IMR-90 (cell line): ENCODE data around the gene GRB10. TPM values are rescaled to one million over a fixed set of nuclear protein-coding genes. Genes with fewer than 3 reads are reported as not detected.

Source experiments
- ATAC-seq: fragments of 200-7000 bp; cut with Tn5 transposase; 2 replicates; pipeline ENCODE4 v1.9.1; 2020; ENCODE audit warnings: low read depth, mild to moderate bottlenecking, moderate library complexity
- BruUV-seq: library from RNA; stranded (reverse); fragments of 400-500 nt; replicated peaks from 2 replicates; lab custom pipeline; 2021; lab: Mats Ljungman, UMichigan
- CTCF ChIA-PET: fragments of 300-600 bp; formaldehyde crosslinking; extraction: SDS; loops from one replicate; lab custom pipeline; 2021; ENCODE audit warnings: antibody characterized with exemption; lab: Yijun Ruan, JAX
- POLR2A ChIA-PET: fragments of 300-600 bp; sonication (Branson Sonifier 250); formaldehyde crosslinking; loops from one replicate; lab custom pipeline; 2022; ENCODE audit warnings: antibody characterized with exemption; ENCODE audit not compliant: unreplicated experiment; lab: Charles Lee
- DNase-seq: peaks from one replicate; pipeline ENCODE4 v3.0.0; 2013
- H2AFZ ChIP-seq: replicated peaks from 2 replicates; pipeline ENCODE3; 2013; ENCODE audit warnings: low read length, mild to moderate bottlenecking; ENCODE audit not compliant: poor library complexity
- H2AK5ac ChIP-seq: 2 replicates; pipeline ENCODE4 v1.6.1; 2013; ENCODE audit warnings: low read depth, low read length, inconsistent platforms
- H2AK9ac ChIP-seq: replicated peaks from 2 replicates; pipeline ENCODE3; 2013; ENCODE audit warnings: mild to moderate bottlenecking, low read depth, low read length, moderate library complexity; ENCODE audit not compliant: poor library complexity
- H2BK120ac ChIP-seq: 2 replicates; pipeline ENCODE4 v1.6.1; 2013; ENCODE audit warnings: low read depth, low read length, inconsistent platforms
- H2BK15ac ChIP-seq: 3 replicates; pipeline ENCODE4 v1.6.1; 2013; ENCODE audit warnings: low read depth, low read length, inconsistent platforms
- H2BK20ac ChIP-seq: 2 replicates; pipeline ENCODE4 v1.6.1; 2013; ENCODE audit warnings: low read depth, mild to moderate bottlenecking, inconsistent platforms, low read length, moderate library complexity
- H2BK5ac ChIP-seq: 2 replicates; pipeline ENCODE4 v1.6.1; 2013; ENCODE audit warnings: mild to moderate bottlenecking, low read depth, low read length, inconsistent platforms; ENCODE audit not compliant: poor library complexity, severe bottlenecking
- H3K14ac ChIP-seq: replicated peaks from 2 replicates; pipeline ENCODE4 v1.6.1; 2013; ENCODE audit warnings: low read depth, low read length, inconsistent platforms
- H3K18ac ChIP-seq: 2 replicates; pipeline ENCODE4 v1.6.1; 2013; ENCODE audit warnings: low read depth, low read length, control low read depth
- H3K23ac ChIP-seq: 2 replicates; pipeline ENCODE4 v1.6.1; 2013; ENCODE audit warnings: low read depth, low read length, inconsistent platforms
- H3K27ac ChIP-seq: 2 replicates; pipeline ENCODE4 v1.5.1; 2013; ENCODE audit warnings: mild to moderate bottlenecking, control low read depth, low read length; ENCODE audit not compliant: insufficient read depth
- H3K27me3 ChIP-seq: 2 replicates; pipeline ENCODE4 v1.6.1; 2013; ENCODE audit warnings: low read length; ENCODE audit not compliant: control insufficient read depth, insufficient read depth
- H3K36me3 ChIP-seq: 2 replicates; pipeline ENCODE4 v1.6.1; 2013; ENCODE audit warnings: low read length, mixed read lengths; ENCODE audit not compliant: control insufficient read depth, insufficient read depth
- H3K4ac ChIP-seq: 2 replicates; pipeline ENCODE4 v1.6.1; 2013; ENCODE audit warnings: low read depth, low read length, inconsistent platforms
- H3K4me1 ChIP-seq: 2 replicates; pipeline ENCODE4 v1.6.1; 2013; ENCODE audit warnings: low read length, mixed read lengths; ENCODE audit not compliant: control insufficient read depth, insufficient read depth
- H3K4me2 ChIP-seq: 2 replicates; pipeline ENCODE4 v1.6.1; 2013; ENCODE audit warnings: low read depth, mild to moderate bottlenecking, control low read depth, low read length, moderate library complexity
- H3K4me3 ChIP-seq: 2 replicates; pipeline ENCODE4 v1.5.1; 2013; ENCODE audit warnings: low read depth, mild to moderate bottlenecking, control low read depth, low read length, moderate library complexity; ENCODE audit not compliant: insufficient read depth
- H3K56ac ChIP-seq: 2 replicates; pipeline ENCODE4 v1.6.1; 2013; ENCODE audit warnings: low read length, inconsistent platforms; ENCODE audit not compliant: insufficient read depth; ENCODE audit errors: extremely low read depth
- H3K79me1 ChIP-seq, 2 experiments: 2 replicates each; pipeline ENCODE4 v1.6.1; 2013; ENCODE audit warnings: low read length in 2 of 2, inconsistent platforms in 1 of 2, low read depth in 1 of 2
- H3K9ac ChIP-seq: 2 replicates; pipeline ENCODE4 v1.6.1; 2013; ENCODE audit warnings: low read depth, low read length, control low read depth
- H3K9me1 ChIP-seq: 2 replicates; pipeline ENCODE4 v1.6.1; 2013; ENCODE audit warnings: low read length, inconsistent platforms; ENCODE audit not compliant: insufficient read depth
- H3K9me3 ChIP-seq: 2 replicates; pipeline ENCODE4 v1.6.1; 2013; ENCODE audit warnings: low read length; ENCODE audit not compliant: control insufficient read depth, insufficient read depth
- H4K20me1 ChIP-seq: 2 replicates; pipeline ENCODE4 v1.6.1; 2013; ENCODE audit warnings: low read length, inconsistent platforms; ENCODE audit not compliant: insufficient read depth
- H4K5ac ChIP-seq: 2 replicates; pipeline ENCODE4 v1.6.1; 2013; ENCODE audit warnings: mild to moderate bottlenecking, low read depth, low read length, control low read depth
- H4K8ac ChIP-seq, 2 experiments: 2 replicates each; pipeline ENCODE4 v1.6.1; 2013; ENCODE audit warnings: low read depth in 2 of 2, low read length in 2 of 2, control low read depth in 1 of 2, inconsistent platforms in 1 of 2
- H4K91ac ChIP-seq: 2 replicates; pipeline ENCODE4 v1.6.1; 2013; ENCODE audit warnings: low read depth, low read length, inconsistent platforms; ENCODE audit not compliant: insufficient read depth
- BHLHE40 ChIP-seq: fragments of 150-350 bp; IDR thresholded peaks from 2 replicates; pipeline ENCODE4 v1.6.1; 2016; ENCODE audit warnings: mild to moderate bottlenecking, low read depth, low read length
- CEBPB ChIP-seq: IDR thresholded peaks from 2 replicates; pipeline ENCODE4 v1.6.1; 2012; ENCODE audit warnings: low read depth, low read length, improper control_type of control experiment
- CHD1 ChIP-seq: IDR thresholded peaks from 2 replicates; pipeline ENCODE4 v1.6.1; 2012; ENCODE audit warnings: low read depth, low read length, improper control_type of control experiment
- FOS ChIP-seq: fragments of 150-350 bp; IDR thresholded peaks from 2 replicates; pipeline ENCODE4 v1.6.1; 2016; ENCODE audit warnings: low read depth, low read length
- MAFK ChIP-seq: IDR thresholded peaks from 2 replicates; pipeline ENCODE4 v1.6.1; 2012; ENCODE audit warnings: low read depth, low read length, improper control_type of control experiment
- MAZ ChIP-seq: IDR thresholded peaks from 2 replicates; pipeline ENCODE4 v1.6.1; 2012; ENCODE audit warnings: low read depth, mild to moderate bottlenecking, low read length, improper control_type of control experiment, moderate library complexity, borderline replicate concordance
- MXI1 ChIP-seq: IDR thresholded peaks from 2 replicates; pipeline ENCODE4 v1.6.1; 2012; ENCODE audit warnings: low read depth, mild to moderate bottlenecking, low read length, moderate library complexity, borderline replicate concordance
- NFE2L2 ChIP-seq: fragments of 150-350 bp; IDR thresholded peaks from 2 replicates; pipeline ENCODE4 v1.6.1; 2016; ENCODE audit warnings: low read depth, mild to moderate bottlenecking, low read length
- RCOR1 ChIP-seq: IDR thresholded peaks from 2 replicates; pipeline ENCODE4 v1.6.1; 2012; ENCODE audit warnings: mild to moderate bottlenecking, low read length, improper control_type of control experiment; ENCODE audit not compliant: insufficient replicate concordance
- RFX5 ChIP-seq: IDR thresholded peaks from 2 replicates; pipeline ENCODE4 v1.8.0; 2012; ENCODE audit warnings: low read depth, mild to moderate bottlenecking, low read length, moderate library complexity
- SMC3 ChIP-seq: fragments of 150-350 bp; IDR thresholded peaks from 2 replicates; pipeline ENCODE4 v1.6.1; 2016; ENCODE audit warnings: low read depth, mild to moderate bottlenecking, antibody characterized with exemption, low read length, moderate library complexity
- WGBS, 2 experiments: methylation state at CpG; one replicate each; pipeline versions ENCODE4 v1.1.5 to v1.1.7; 2013; ENCODE audit warnings: missing lambda C conversion rate in 2 of 2; ENCODE audit not compliant: insufficient read length in 1 of 2; ENCODE audit errors: extremely low coverage in 2 of 2; 5-methylcytosine and 5-hydroxymethylcytosine counted together
- dilution Hi-C: fragments of 300-500 bp; cut with HindIII; formaldehyde crosslinking; loops from one replicate; pipeline ENCODE4 v1.14.3; 2018; ENCODE audit warnings: low sequenced_read_pairs; ENCODE audit not compliant: unreplicated experiment
- in situ Hi-C: fragments of 300-500 bp; cut with MboI; formaldehyde crosslinking; loops from 3 replicates; pipeline ENCODE4 v1.14.3; 2019; ENCODE audit warnings: low sequenced_read_pairs, inconsistent platforms, mixed read lengths
- intact Hi-C: fragments of 100-400 bp; cut with micrococcal nuclease; formaldehyde crosslinking; loops from 2 replicates; pipeline ENCODE4 v1.10.0; 2022
- polyA plus RNA-seq, 3 experiments: library from polyadenylated mRNA; depleted of rRNA; stranded (reverse); fragments of >200 nt; gene quantifications; 2 replicates each; pipeline ENCODE4 v1.2.3, GENCODE V29; 2012; ENCODE audit warnings: low replicate concordance in 1 of 3
- total RNA-seq: library from RNA; depleted of rRNA; stranded (reverse); fragments of >200 nt; gene quantifications from 2 replicates; pipeline ENCODE4 v1.2.3, GENCODE V29; 2012
- TF ChIP-seq, protein P1 (sequence below): fragments of 150-350 bp; IDR thresholded peaks from 2 replicates; pipeline ENCODE4 v1.6.1; 2017; ENCODE audit warnings: mild to moderate bottlenecking, antibody characterized with exemption, low read length, low read depth
- TF ChIP-seq, protein P2 (sequence below): fragments of 150-350 bp; IDR thresholded peaks from 2 replicates; pipeline ENCODE4 v1.6.1; 2016; ENCODE audit warnings: low read depth, mild to moderate bottlenecking, low read length, moderate library complexity, borderline replicate concordance
- TF ChIP-seq, protein P3 (sequence below): conservative IDR thresholded peaks from 2 replicates; pipeline ENCODE4 v1.5.1; 2012; ENCODE audit warnings: mild to moderate bottlenecking, low read depth, low read length, improper control_type of control experiment

Gene GRB10
- total and polyA plus RNA-seq, 2 of the 4 experiments (the other 2 are of a cell fraction), result 6.3 to 15.1 TPM

DNA sequence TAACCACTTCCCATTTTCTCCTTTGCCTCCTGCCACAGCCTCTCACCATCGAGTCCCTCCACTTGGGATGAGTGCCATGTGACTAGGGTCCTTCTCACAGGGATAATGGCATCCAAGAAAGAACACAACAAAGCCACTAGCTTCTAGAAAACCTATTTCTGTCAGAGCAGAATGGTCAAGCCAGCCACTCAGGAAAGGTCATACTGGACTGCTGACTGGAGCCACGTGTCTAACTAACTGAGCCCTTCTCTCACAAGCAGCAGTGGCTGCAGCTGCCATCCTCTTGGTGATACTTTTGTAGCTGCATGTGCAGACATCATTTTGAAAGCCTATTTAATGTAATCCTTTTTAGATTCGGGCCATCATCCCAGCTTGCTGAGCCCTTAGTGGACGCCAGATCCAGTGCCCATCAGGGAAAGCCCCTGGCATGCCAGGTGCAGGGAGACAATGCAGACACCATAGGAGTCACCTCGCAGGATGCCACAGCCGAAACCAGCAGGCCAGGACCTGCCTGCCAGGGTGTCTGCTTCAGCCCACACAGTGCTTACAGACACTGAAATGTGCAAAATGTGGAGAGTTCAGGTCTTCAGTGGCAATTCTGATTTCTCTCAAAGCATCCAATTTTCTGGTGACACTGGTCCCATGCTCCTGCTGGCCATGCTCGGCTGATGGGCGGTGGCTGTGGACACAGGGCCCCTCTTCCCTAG lies 119.1 kb downstream of the GRB10 start:
- Histone ChIP-seq H3K23ac (no peak overlapping the region), H4K5ac (no peak overlapping the region), H4K91ac (no peak overlapping the region), H2BK20ac (no peak overlapping the region), H2AFZ (no peak overlapping the region), H4K8ac (no peak overlapping the region), H3K18ac (no peak overlapping the region), H2BK15ac (no peak overlapping the region), H2AK9ac (no peak overlapping the region), H3K9me3 (no peaks in the 10 kb centered on the region), H3K36me3 (peaks cover 20% of the 10 kb centered on the region; the same call in 1 of the 2 replicates), H2BK5ac (no peak overlapping the region), H3K27ac (no peak overlapping the region), H3K56ac (no peak overlapping the region), H3K4me1 (peaks cover 6% of the 10 kb centered on the region), H2AK5ac (no peak overlapping the region), H4K20me1 (peaks cover 58% of the 10 kb centered on the region), H2BK120ac (no peak overlapping the region), H3K4ac (no peak overlapping the region), H3K4me2 (no peak overlapping the region), H3K14ac (no peak overlapping the region), H3K4me3 (no peak overlapping the region), H3K9ac (no peak overlapping the region), H3K79me1 (peaks cover 6 to 32% of the 10 kb centered on the region in 2 experiments; a peak in 3 of 4 replicates), H3K27me3 (no peaks in the 10 kb centered on the region), H3K9me1 (peaks cover 27% of the 10 kb centered on the region; the same call in 1 of the 2 replicates)
- no peak for DNase-seq
- no peak for ATAC-seq
- dilution Hi-C loops, result no loop called here
- ChIA-PET POLR2A (no interaction called here), CTCF (no interaction called here)
- BruUV-seq, result no TSS peak
- intact Hi-C loops, result no loop called here
- TF ChIP-seq CHD1, result no peak
- TF ChIP-seq RFX5, result no peak
- TF ChIP-seq, protein P1, sequence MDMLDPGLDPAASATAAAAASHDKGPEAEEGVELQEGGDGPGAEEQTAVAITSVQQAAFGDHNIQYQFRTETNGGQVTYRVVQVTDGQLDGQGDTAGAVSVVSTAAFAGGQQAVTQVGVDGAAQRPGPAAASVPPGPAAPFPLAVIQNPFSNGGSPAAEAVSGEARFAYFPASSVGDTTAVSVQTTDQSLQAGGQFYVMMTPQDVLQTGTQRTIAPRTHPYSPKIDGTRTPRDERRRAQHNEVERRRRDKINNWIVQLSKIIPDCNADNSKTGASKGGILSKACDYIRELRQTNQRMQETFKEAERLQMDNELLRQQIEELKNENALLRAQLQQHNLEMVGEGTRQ, result no peak
- TF ChIP-seq, protein P2, sequence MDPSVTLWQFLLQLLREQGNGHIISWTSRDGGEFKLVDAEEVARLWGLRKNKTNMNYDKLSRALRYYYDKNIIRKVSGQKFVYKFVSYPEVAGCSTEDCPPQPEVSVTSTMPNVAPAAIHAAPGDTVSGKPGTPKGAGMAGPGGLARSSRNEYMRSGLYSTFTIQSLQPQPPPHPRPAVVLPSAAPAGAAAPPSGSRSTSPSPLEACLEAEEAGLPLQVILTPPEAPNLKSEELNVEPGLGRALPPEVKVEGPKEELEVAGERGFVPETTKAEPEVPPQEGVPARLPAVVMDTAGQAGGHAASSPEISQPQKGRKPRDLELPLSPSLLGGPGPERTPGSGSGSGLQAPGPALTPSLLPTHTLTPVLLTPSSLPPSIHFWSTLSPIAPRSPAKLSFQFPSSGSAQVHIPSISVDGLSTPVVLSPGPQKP, result no peak
- no peak for TF ChIP-seq NFE2L2
- TF ChIP-seq, protein P3, sequence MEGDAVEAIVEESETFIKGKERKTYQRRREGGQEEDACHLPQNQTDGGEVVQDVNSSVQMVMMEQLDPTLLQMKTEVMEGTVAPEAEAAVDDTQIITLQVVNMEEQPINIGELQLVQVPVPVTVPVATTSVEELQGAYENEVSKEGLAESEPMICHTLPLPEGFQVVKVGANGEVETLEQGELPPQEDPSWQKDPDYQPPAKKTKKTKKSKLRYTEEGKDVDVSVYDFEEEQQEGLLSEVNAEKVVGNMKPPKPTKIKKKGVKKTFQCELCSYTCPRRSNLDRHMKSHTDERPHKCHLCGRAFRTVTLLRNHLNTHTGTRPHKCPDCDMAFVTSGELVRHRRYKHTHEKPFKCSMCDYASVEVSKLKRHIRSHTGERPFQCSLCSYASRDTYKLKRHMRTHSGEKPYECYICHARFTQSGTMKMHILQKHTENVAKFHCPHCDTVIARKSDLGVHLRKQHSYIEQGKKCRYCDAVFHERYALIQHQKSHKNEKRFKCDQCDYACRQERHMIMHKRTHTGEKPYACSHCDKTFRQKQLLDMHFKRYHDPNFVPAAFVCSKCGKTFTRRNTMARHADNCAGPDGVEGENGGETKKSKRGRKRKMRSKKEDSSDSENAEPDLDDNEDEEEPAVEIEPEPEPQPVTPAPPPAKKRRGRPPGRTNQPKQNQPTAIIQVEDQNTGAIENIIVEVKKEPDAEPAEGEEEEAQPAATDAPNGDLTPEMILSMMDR, result no peak
- no peak for TF ChIP-seq SMC3
- no peak for TF ChIP-seq BHLHE40
- no peak for TF ChIP-seq CEBPB
- no peak for TF ChIP-seq MAZ
- TF ChIP-seq MAFK, result no peak
- TF ChIP-seq MXI1, result no peak
- TF ChIP-seq RCOR1, result no peak
- no peak for TF ChIP-seq FOS
- in situ Hi-C loops, result no loop called here
- WGBS, 2 experiments, result 100% methylated on average over 3 of the region's 8 CpGs; no CpG with 5 or more reads in 1 of the 2 experiments
